ENCODE data around the gene ADH4.
"Not testable (repeated sequence)": the region's sequence is repeated elsewhere in the genome, so short reads cannot be mapped to it uniquely, and the experiment has no call there.

ADH4 gene

DNA sequence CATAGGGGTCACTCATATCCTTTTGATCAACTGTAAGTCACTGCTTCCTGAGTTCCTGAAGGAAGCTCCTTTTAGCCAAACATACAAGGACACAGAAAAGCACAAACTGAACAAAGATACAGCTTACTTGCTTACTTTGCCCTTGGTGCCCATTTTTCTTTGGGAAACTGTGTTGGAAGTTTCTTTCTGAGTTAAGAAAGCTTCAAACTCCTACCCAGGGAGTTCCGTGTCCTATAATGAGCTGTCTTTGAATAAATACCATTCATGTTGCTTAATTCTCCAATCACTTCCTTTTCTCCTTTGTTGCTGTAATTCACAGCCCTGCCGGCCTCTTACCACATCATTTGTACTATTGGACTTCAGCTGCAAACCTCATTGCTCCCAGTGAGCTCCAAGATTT is at the start of gene ADH4:
Gene ADH4, minus strand, starts transcription at position 228 of the 400 bp plus-strand sequence. Its CDS starts 75 bp downstream, at position 153.
- TF ChIP-seq TOX (CRISPR knock-in tag; IDR thresholded peaks at IDR 0.05; ENCODE audit: borderline replicate concordance) (no peak), PPARA (CRISPR knock-in tag; IDR thresholded peaks at IDR 0.05; ENCODE audit: borderline replicate concordance) (no peak), TCF4 (CRISPR knock-in tag; IDR thresholded peaks at IDR 0.05; ENCODE audit: borderline replicate concordance) (no peak), SNAI2 (CRISPR knock-in tag; IDR thresholded peaks at IDR 0.05) (no peak), ZNF565 (CRISPR knock-in tag; conservative IDR thresholded peaks at IDR 0.05; ENCODE audit: low read depth) (no peak), ISL1 (CRISPR knock-in tag; IDR thresholded peaks at IDR 0.05) (no peak), ARNTL (CRISPR knock-in tag; IDR thresholded peaks at IDR 0.05; ENCODE audit: borderline replicate concordance, low read depth) (no peak), ZC3H10 (CRISPR knock-in tag; IDR thresholded peaks at IDR 0.05) (no peak), GLIS3 (CRISPR knock-in tag; IDR thresholded peaks at IDR 0.05) (no peak), CSDC2 (CRISPR knock-in tag; IDR thresholded peaks at IDR 0.05) (no peak), ESRRG (CRISPR knock-in tag; IDR thresholded peaks at IDR 0.05) (no peak), BACH2 (CRISPR knock-in tag; IDR thresholded peaks at IDR 0.05; ENCODE audit: borderline replicate concordance) (no peak), ZFP3 (CRISPR knock-in tag; IDR thresholded peaks at IDR 0.05) (no peak)
- TF ChIP-seq, protein P1, sequence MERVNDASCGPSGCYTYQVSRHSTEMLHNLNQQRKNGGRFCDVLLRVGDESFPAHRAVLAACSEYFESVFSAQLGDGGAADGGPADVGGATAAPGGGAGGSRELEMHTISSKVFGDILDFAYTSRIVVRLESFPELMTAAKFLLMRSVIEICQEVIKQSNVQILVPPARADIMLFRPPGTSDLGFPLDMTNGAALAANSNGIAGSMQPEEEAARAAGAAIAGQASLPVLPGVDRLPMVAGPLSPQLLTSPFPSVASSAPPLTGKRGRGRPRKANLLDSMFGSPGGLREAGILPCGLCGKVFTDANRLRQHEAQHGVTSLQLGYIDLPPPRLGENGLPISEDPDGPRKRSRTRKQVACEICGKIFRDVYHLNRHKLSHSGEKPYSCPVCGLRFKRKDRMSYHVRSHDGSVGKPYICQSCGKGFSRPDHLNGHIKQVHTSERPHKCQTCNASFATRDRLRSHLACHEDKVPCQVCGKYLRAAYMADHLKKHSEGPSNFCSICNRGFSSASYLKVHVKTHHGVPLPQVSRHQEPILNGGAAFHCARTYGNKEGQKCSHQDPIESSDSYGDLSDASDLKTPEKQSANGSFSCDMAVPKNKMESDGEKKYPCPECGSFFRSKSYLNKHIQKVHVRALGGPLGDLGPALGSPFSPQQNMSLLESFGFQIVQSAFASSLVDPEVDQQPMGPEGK (CRISPR knock-in tag; IDR thresholded peaks at IDR 0.05; ENCODE audit: borderline replicate concordance) = no peak
- TF ChIP-seq, protein P2, sequence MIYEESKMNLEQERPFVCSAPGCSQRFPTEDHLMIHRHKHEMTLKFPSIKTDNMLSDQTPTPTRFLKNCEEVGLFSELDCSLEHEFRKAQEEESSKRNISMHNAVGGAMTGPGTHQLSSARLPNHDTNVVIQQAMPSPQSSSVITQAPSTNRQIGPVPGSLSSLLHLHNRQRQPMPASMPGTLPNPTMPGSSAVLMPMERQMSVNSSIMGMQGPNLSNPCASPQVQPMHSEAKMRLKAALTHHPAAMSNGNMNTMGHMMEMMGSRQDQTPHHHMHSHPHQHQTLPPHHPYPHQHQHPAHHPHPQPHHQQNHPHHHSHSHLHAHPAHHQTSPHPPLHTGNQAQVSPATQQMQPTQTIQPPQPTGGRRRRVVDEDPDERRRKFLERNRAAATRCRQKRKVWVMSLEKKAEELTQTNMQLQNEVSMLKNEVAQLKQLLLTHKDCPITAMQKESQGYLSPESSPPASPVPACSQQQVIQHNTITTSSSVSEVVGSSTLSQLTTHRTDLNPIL (CRISPR knock-in tag; IDR thresholded peaks at IDR 0.05; ENCODE audit: low read depth) = no peak
- TF ChIP-seq, protein P3, sequence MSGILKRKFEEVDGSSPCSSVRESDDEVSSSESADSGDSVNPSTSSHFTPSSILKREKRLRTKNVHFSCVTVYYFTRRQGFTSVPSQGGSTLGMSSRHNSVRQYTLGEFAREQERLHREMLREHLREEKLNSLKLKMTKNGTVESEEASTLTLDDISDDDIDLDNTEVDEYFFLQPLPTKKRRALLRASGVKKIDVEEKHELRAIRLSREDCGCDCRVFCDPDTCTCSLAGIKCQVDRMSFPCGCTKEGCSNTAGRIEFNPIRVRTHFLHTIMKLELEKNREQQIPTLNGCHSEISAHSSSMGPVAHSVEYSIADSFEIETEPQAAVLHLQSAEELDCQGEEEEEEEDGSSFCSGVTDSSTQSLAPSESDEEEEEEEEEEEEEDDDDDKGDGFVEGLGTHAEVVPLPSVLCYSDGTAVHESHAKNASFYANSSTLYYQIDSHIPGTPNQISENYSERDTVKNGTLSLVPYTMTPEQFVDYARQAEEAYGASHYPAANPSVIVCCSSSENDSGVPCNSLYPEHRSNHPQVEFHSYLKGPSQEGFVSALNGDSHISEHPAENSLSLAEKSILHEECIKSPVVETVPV (CRISPR knock-in tag; IDR thresholded peaks at IDR 0.05) = no peak
- TF ChIP-seq, protein P4, sequence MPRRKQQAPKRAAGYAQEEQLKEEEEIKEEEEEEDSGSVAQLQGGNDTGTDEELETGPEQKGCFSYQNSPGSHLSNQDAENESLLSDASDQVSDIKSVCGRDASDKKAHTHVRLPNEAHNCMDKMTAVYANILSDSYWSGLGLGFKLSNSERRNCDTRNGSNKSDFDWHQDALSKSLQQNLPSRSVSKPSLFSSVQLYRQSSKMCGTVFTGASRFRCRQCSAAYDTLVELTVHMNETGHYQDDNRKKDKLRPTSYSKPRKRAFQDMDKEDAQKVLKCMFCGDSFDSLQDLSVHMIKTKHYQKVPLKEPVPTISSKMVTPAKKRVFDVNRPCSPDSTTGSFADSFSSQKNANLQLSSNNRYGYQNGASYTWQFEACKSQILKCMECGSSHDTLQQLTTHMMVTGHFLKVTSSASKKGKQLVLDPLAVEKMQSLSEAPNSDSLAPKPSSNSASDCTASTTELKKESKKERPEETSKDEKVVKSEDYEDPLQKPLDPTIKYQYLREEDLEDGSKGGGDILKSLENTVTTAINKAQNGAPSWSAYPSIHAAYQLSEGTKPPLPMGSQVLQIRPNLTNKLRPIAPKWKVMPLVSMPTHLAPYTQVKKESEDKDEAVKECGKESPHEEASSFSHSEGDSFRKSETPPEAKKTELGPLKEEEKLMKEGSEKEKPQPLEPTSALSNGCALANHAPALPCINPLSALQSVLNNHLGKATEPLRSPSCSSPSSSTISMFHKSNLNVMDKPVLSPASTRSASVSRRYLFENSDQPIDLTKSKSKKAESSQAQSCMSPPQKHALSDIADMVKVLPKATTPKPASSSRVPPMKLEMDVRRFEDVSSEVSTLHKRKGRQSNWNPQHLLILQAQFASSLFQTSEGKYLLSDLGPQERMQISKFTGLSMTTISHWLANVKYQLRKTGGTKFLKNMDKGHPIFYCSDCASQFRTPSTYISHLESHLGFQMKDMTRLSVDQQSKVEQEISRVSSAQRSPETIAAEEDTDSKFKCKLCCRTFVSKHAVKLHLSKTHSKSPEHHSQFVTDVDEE (CRISPR knock-in tag; IDR thresholded peaks at IDR 0.05) = no peak
- TF ChIP-seq, protein P5, sequence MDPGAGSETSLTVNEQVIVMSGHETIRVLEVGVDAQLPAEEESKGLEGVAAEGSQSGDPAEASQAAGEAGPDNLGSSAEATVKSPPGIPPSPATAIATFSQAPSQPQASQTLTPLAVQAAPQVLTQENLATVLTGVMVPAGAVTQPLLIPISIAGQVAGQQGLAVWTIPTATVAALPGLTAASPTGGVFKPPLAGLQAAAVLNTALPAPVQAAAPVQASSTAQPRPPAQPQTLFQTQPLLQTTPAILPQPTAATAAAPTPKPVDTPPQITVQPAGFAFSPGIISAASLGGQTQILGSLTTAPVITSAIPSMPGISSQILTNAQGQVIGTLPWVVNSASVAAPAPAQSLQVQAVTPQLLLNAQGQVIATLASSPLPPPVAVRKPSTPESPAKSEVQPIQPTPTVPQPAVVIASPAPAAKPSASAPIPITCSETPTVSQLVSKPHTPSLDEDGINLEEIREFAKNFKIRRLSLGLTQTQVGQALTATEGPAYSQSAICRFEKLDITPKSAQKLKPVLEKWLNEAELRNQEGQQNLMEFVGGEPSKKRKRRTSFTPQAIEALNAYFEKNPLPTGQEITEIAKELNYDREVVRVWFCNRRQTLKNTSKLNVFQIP (CRISPR knock-in tag; IDR thresholded peaks at IDR 0.05; ENCODE audit: borderline replicate concordance, low read depth) = no peak
- ATAC-seq = no peak

DNA sequence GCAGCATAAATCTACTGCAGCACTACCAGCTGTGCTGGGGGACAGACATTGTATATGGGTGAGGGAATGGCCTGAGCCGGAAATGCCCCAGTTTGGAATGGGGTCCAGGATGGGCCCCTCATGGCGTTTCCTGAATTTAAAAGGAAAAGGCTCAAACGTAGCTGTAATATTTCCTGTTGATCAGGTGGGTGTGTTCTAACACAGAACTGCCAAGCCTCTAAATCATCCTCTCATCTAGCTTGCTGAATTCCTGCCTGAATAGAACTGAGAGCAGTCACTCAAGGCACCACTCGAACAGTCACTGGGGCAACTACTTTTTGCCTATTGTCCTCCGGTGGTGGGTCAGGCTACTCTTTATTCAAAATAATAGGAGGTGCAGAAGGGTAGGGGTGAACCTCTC is 46.2 kb upstream of the ADH4 start:
- TF ChIP-seq, protein P1 (CRISPR knock-in tag; IDR thresholded peaks at IDR 0.05; ENCODE audit: borderline replicate concordance) = no peak
- no peak for ATAC-seq

DNA sequence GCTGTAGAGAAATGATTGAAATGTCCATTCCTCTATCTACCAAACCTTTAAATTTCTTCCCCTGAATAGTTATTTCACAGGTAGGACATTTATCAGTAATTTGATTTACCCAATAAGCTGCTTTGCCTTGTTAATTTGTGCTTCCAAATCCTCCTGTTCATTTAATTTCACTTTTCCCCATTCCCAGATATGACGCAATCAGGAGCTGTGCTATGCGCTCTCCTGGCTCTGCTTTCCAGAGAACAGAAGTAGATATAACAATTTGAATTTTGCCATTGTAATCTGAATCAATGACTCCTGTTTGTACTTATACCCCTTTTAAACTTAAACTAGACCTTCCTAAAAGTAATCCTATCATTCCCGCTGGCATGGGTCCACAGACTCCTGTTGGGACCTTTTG is 45.8 kb upstream of the ADH4 start:
- ATAC-seq = not testable (repeated sequence)

All from SK-N-SH treated with all-trans-retinoic acid at 6 μM for 48 hours (cell line).